Body of pancreas (tissue), 4 donors: ENCODE results near the gene ZNF785. TPM values are rescaled to one million over a fixed set of nuclear protein-coding genes. Genes with fewer than 3 reads are reported as not detected.
"Not testable (repeated sequence)": the region's sequence is repeated elsewhere in the genome, so short reads cannot be mapped to it uniquely, and the experiment has no call there.

Source experiments
- ATAC-seq: fragments of 150-250 bp; one replicate; pipeline ENCODE4 v1.9.1; 2016
- DNase-seq, 4 donors: peaks; one replicate each; pipeline ENCODE4 v3.0.0-alpha.2; 2019
- H3K27ac ChIP-seq, 4 donors: fragments of 200-600 bp; sonication (generic); 1 replicate in 3 of 4; 2 replicates in 1 of 4; pipeline versions ENCODE4 v1.5.1 to v1.6.1; 2016 to 2019; ENCODE audit warnings: mild to moderate bottlenecking in 1 of 4, mixed read lengths in 1 of 4, moderate library complexity in 1 of 4
- H3K27me3 ChIP-seq, 2 donors: fragments of 200-600 bp; sonication (generic); one replicate each; pipeline ENCODE4 v1.6.0; 2016; ENCODE audit warnings: mild to moderate bottlenecking in 1 of 2
- H3K36me3 ChIP-seq, 2 donors: fragments of 200-600 bp; sonication (generic); replicated peaks in 1 of 2; 2 replicates each; pipeline ENCODE4 v1.5.1; 2016; ENCODE audit warnings: low read depth in 2 of 2; ENCODE audit not compliant: insufficient read depth in 1 of 2
- H3K4me1 ChIP-seq: fragments of 200-600 bp; sonication (generic); one replicate; pipeline ENCODE4 v1.6.0; 2016
- H3K4me3 ChIP-seq, 2 donors: fragments of 200-600 bp; sonication (generic); 1 replicate in 1 of 2; 2 replicates in 1 of 2; pipeline ENCODE4 v1.5.1; 2016 to 2019
- H3K9me3 ChIP-seq, 3 donors: fragments of 200-600 bp; sonication (generic); 1 replicate in 2 of 3; 2 replicates in 1 of 3; pipeline ENCODE4 v1.5.1; 2016
- CTCF ChIP-seq, 7 experiments: fragments of 450-650 bp in 4 of 7; fragments of 200-600 bp in 3 of 7; sonication (generic) in 3 of 7; IDR thresholded peaks; one replicate each; pipeline ENCODE4 v1.5.1; 2016 to 2019; ENCODE audit warnings: antibody characterized with exemption in 7 of 7
- POLR2A ChIP-seq, 3 donors: fragments of 450-650 bp; IDR thresholded peaks; one replicate each; pipeline ENCODE4 v1.6.1; 2016; ENCODE audit warnings: antibody characterized with exemption in 3 of 3, mild to moderate bottlenecking in 2 of 3
- WGBS, 2 donors: methylation state at CpG; one replicate each; pipeline ENCODE4 v1.1.5; 2017; 5-methylcytosine and 5-hydroxymethylcytosine counted together
- intact Hi-C: fragments of 100-400 bp; cut with DNase I; formaldehyde crosslinking; loops from one replicate; pipeline ENCODE4 v1.15.1; 2023
- total RNA-seq, 2 donors: library from RNA; depleted of rRNA; stranded (reverse); fragments of >200 nt; gene quantifications; one replicate each; pipeline ENCODE4 v1.1.0, GENCODE V29; 2016

ZNF785 gene
- total RNA-seq: 10 to 100 TPM; 10.9 to 16.1 TPM

GRCh38 chr16:30585400-30586191 lies at the start of gene ZNF785:
ZNF785 (minus strand) TSS chr16:30585697; CDS start chr16:30585611, 86 bp downstream.
- 0% methylated on average over 9 to 49 of the region's 50 CpGs for WGBS, 2 donors
- ATAC-seq (peak; percentile 99), DNase-seq (peak; percentile 97 to 99 (median 98))
- Histone ChIP-seq H3K4me1 (peaks cover 25% of the 10 kb centered on the region), H3K36me3 (no peaks in the 10 kb centered on the region), H3K27ac (peak within 1 kb of the TSS; percentile 64 to 87 (median 82)), H3K9me3 (no peaks in the 10 kb centered on the region), H3K4me3 (peak within 1 kb of the TSS; percentile 38 to 44), H3K27me3 (no peaks in the 10 kb centered on the region)
- TF ChIP-seq CTCF (IDR thresholded peaks at IDR 0.05) (peak in 5 of 7 experiments; percentile 5 to 45 (median 28)), POLR2A (IDR thresholded peaks at IDR 0.05) (peak in 2 of 3 donors; percentile 49 to 58)
- intact Hi-C loops: no loop called here

- intact Hi-C loops: no loop called here
- Histone ChIP-seq H3K4me3 (peak overlapping the region in 1 of 2 donors; percentile 4), H3K27me3 (no peaks in the 10 kb centered on the region), H3K4me1 (peaks cover 14% of the 10 kb centered on the region), H3K36me3 (no peaks in the 10 kb centered on the region), H3K27ac (peak overlapping the region in 3 of 4 donors; percentile 80 to 93 (median 91)), H3K9me3 (no peaks in the 10 kb centered on the region)
- DNase-seq: no peak
- WGBS, 2 donors: 87 to 89% methylated on average over 17 of the region's 17 CpGs
- no peak for ATAC-seq
- no peak for TF ChIP-seq POLR2A (IDR thresholded peaks at IDR 0.05)
- no peak for TF ChIP-seq CTCF (IDR thresholded peaks at IDR 0.05)
These were observed 48.0 kb upstream of the ZNF785 start for GRCh38 chr16:30633526-30633925.

GRCh38 chr16:30632454-30632853 lies 47.0 kb upstream of the ZNF785 start:
- ATAC-seq, DNase-seq, H3K27ac ChIP-seq, H3K9me3 ChIP-seq, H3K4me3 ChIP-seq, H3K27me3 ChIP-seq, intact Hi-C loops, H3K36me3 ChIP-seq: not testable (repeated sequence)
- 80 to 92% methylated on average over 7 of the region's 7 CpGs for WGBS, 2 donors
- H3K4me1 ChIP-seq: peaks cover 14% of the 10 kb centered on the region

- ATAC-seq (peak; percentile 94), DNase-seq (peak; percentile 85 to 91 (median 87))
- TF ChIP-seq CTCF (IDR thresholded peaks at IDR 0.05): peak; percentile 41 to 87 (median 79)
- TF ChIP-seq POLR2A (IDR thresholded peaks at IDR 0.05): no peak
- intact Hi-C loops: loop anchor here (10.0 kb wide), 1 partner anchor 584 kb away; no protein-coding TSS in a partner anchor
- Histone ChIP-seq H3K9me3 (no peaks in the 10 kb centered on the region), H3K36me3 (no peaks in the 10 kb centered on the region), H3K27me3 (no peaks in the 10 kb centered on the region), H3K4me1 (peaks cover 5% of the 10 kb centered on the region), H3K4me3 (no peak overlapping the region), H3K27ac (peak overlapping the region in 2 of 4 donors; percentile 19 to 48)
- WGBS, 2 donors: 35 to 40% methylated on average over 18 of the region's 18 CpGs
These were observed 43.4 kb upstream of the ZNF785 start for GRCh38 chr16:30628628-30629540.

- Histone ChIP-seq H3K4me3 (no peak overlapping the region), H3K9me3 (no peaks in the 10 kb centered on the region), H3K4me1 (no peaks in the 10 kb centered on the region), H3K36me3 (no peaks in the 10 kb centered on the region), H3K27me3 (no peaks in the 10 kb centered on the region), H3K27ac (no peak overlapping the region)
- ATAC-seq (no peak), DNase-seq (no peak)
- TF ChIP-seq POLR2A (IDR thresholded peaks at IDR 0.05): no peak
- no peak for TF ChIP-seq CTCF (IDR thresholded peaks at IDR 0.05)
- intact Hi-C loops: loop anchor here (10.0 kb wide), 1 partner anchor 581 kb away; no protein-coding TSS in a partner anchor
- WGBS, 2 donors: 81 to 84% methylated on average over 9 of the region's 9 CpGs
These were observed 40.7 kb upstream of the ZNF785 start for GRCh38 chr16:30626236-30626635.
